Thoracic aorta (tissue), 2 donors: ENCODE results near the gene PACSIN3. TPM values are rescaled to one million over a fixed set of nuclear protein-coding genes. Genes with fewer than 3 reads are reported as not detected.
A peak's percentile ranks its signal among the peaks of the same experiment; 100 is the strongest.

Experiments
- ATAC-seq: fragments of 150-250 bp; one replicate; pipeline ENCODE4 v1.8.0; 2017; ENCODE audit warnings: low read depth; ENCODE audit not compliant: insufficient number of reproducible peaks, low FRiP score
- DNase-seq: peaks from one replicate; pipeline ENCODE4 v3.0.0-alpha.2; 2020; ENCODE audit warnings: low spot score
- H3K27ac ChIP-seq, 2 donors: fragments of 200-600 bp; sonication (generic); 1 replicate in 1 of 2; 2 replicates in 1 of 2; pipeline ENCODE4 v1.5.1; 2016; ENCODE audit warnings: mild to moderate bottlenecking in 2 of 2, moderate library complexity in 2 of 2
- H3K27me3 ChIP-seq: fragments of 200-600 bp; sonication (generic); replicated peaks from 2 replicates; pipeline ENCODE4 v1.6.0; 2016; ENCODE audit warnings: mild to moderate bottlenecking; ENCODE audit not compliant: insufficient read depth
- H3K36me3 ChIP-seq: fragments of 200-600 bp; sonication (generic); one replicate; pipeline ENCODE4 v1.5.1; 2016
- H3K4me1 ChIP-seq, 2 donors: fragments of 200-600 bp; sonication (generic); 1 replicate in 1 of 2; 2 replicates in 1 of 2; pipeline versions ENCODE4 v1.5.1 to v1.6.0; 2016; ENCODE audit warnings: low read depth in 2 of 2, mild to moderate bottlenecking in 1 of 2; ENCODE audit not compliant: control insufficient read depth in 1 of 2
- H3K4me3 ChIP-seq: fragments of 200-600 bp; sonication (generic); 2 replicates; pipeline ENCODE4 v1.5.1; 2016; ENCODE audit warnings: mild to moderate bottlenecking
- H3K9me3 ChIP-seq: fragments of 200-600 bp; sonication (generic); 2 replicates; pipeline ENCODE4 v1.5.1; 2016
- CTCF ChIP-seq: fragments of 200-600 bp; sonication (generic); IDR thresholded peaks from one replicate; pipeline ENCODE4 v1.5.1; 2019; ENCODE audit warnings: antibody characterized with exemption
- total RNA-seq, 2 donors: library from RNA; depleted of rRNA; stranded (reverse); fragments of >200 nt; gene quantifications; one replicate each; pipeline versions ENCODE4 v1.1.0 to v1.2.3, GENCODE V29; 2016

PACSIN3 gene
- total RNA-seq, 2 donors from 2014 or later: 30.3 to 44.4 TPM

GRCh38 chr11:47178737-47179654 is 7.2 kb downstream of the PACSIN3 start:
- no peak overlapping the region for H3K4me3 ChIP-seq
- no peaks in the 10 kb centered on the region for H3K9me3 ChIP-seq
- DNase-seq (no peak), ATAC-seq (no peak)
- peaks cover 16 to 33% of the 10 kb centered on the region in 2 donors for H3K4me1 ChIP-seq
- no peak for TF ChIP-seq CTCF
- H3K36me3 ChIP-seq: peaks cover 19% of the 10 kb centered on the region
- H3K27ac ChIP-seq: peak overlapping the region; percentile 93 to 99
- no peaks in the 10 kb centered on the region for H3K27me3 ChIP-seq

- H3K27ac ChIP-seq: peak overlapping the region; percentile 93 to 99
- no peaks in the 10 kb centered on the region for H3K9me3 ChIP-seq
- TF ChIP-seq CTCF: no peak
- peaks cover 16 to 28% of the 10 kb centered on the region in 2 donors for H3K4me1 ChIP-seq
- peaks cover 20% of the 10 kb centered on the region for H3K36me3 ChIP-seq
- no peak overlapping the region for H3K4me3 ChIP-seq
- no peaks in the 10 kb centered on the region for H3K27me3 ChIP-seq
- DNase-seq: no peak
- ATAC-seq: no peak
These were observed 7.9 kb downstream of the PACSIN3 start for GRCh38 chr11:47178316-47178715.

- peak overlapping the region; percentile 93 to 99 for H3K27ac ChIP-seq
- H3K4me1 ChIP-seq: peaks cover 16 to 32% of the 10 kb centered on the region in 2 donors
- TF ChIP-seq CTCF: no peak
- ATAC-seq (no peak), DNase-seq (no peak)
- H3K9me3 ChIP-seq: no peaks in the 10 kb centered on the region
- H3K36me3 ChIP-seq: peaks cover 24% of the 10 kb centered on the region
- H3K4me3 ChIP-seq: peak overlapping the region; percentile 99
- H3K27me3 ChIP-seq: no peaks in the 10 kb centered on the region
These were observed 8.4 kb downstream of the PACSIN3 start for GRCh38 chr11:47177846-47178245.

- peaks cover 29% of the 10 kb centered on the region for H3K36me3 ChIP-seq
- ATAC-seq: peak; percentile 50
- H3K4me1 ChIP-seq: peaks cover 16 to 32% of the 10 kb centered on the region in 2 donors
These were observed 8.9 kb downstream of the PACSIN3 start for GRCh38 chr11:47177229-47177845.

More at GRCh38 chr11:47177229-47177845, 8.9 kb downstream of the PACSIN3 start:
- H3K4me3 ChIP-seq: peak overlapping the region; percentile 99
- peak overlapping the region; percentile 93 to 99 for H3K27ac ChIP-seq
- peak; percentile 75 for TF ChIP-seq CTCF
- no peaks in the 10 kb centered on the region for H3K9me3 ChIP-seq
- DNase-seq: peak; percentile 55
- H3K27me3 ChIP-seq: no peaks in the 10 kb centered on the region
